ENCODE results near the gene PCDHB16.
A peak's percentile ranks its signal among the peaks of the same experiment; 100 is the strongest.

The PCDHB16 gene

DNA sequence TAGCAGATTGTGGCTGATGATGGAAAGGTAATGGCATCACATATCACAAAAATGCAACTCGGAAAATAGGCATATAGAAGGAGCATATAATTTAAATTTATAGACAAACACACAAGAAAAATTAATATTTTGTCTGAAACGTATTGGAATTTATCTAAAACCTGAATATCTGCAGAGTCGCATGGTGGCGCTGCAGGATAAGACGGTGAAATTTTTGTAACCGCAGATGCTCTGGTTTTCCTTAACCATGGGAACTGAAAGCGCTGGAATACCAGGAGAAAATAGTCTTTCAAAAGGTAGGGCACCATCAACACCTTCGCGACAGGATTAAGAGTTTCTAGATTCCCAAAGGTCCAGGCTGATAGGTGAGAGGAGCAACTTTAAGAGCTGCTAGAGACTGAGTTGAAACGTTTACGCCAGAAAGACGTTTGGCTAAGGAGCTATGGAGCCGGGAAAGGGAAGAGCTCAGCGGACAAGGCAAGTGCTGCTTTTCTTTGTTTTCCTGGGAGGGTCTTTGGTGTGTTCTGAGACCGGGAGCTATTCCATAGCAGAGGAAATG is 52.0 kb downstream of the PCDHB16 start:
- DNase-seq (ENCODE audit: low read depth, low spot score): peak; percentile 11
